GM12878 (cell line): ENCODE data around the gene CACNA1B. TPM values are rescaled to one million over a fixed set of nuclear protein-coding genes. Genes with fewer than 3 reads are reported as not detected.

Experiments
- ATAC-seq: fragments of 200-7000 bp; cut with Tn5 transposase; 3 replicates; pipeline ENCODE4 v1.9.1; 2020; ENCODE audit warnings: mild to moderate bottlenecking, moderate library complexity
- BruUV-seq: library from RNA; stranded (reverse); fragments of 400-500 nt; replicated peaks from 2 replicates; lab custom pipeline; 2021; lab: Mats Ljungman, UMichigan
- CTCF ChIA-PET: fragments of 300-600 bp; sonication (Branson Sonifier 250); formaldehyde crosslinking; extraction: SDS; loops from one replicate; lab custom pipeline; 2021; ENCODE audit warnings: inconsistent platforms; lab: Yijun Ruan, JAX
- POLR2A ChIA-PET: fragments of 350-600 bp; formaldehyde crosslinking; extraction: SDS; loops from one replicate; lab custom pipeline; 2021; ENCODE audit warnings: inconsistent platforms; lab: Charles Lee
- RAD21 ChIA-PET: fragments of 300-600 bp; sonication (Branson Sonifier 250); formaldehyde crosslinking; loops from one replicate; lab custom pipeline; 2023; ENCODE audit warnings: antibody characterized with exemption; ENCODE audit not compliant: unreplicated experiment; lab: Charles Lee
- SMC1A ChIA-PET: fragments of 300-600 bp; sonication (Branson Sonifier 250); formaldehyde crosslinking; loops from one replicate; lab custom pipeline; 2023; ENCODE audit not compliant: unreplicated experiment, uncharacterized antibody; lab: Charles Lee
- DNase-seq: peaks from one replicate; pipeline ENCODE4 v3.0.0-alpha.2; 2011; ENCODE audit warnings: low read depth, low spot score
- FAIRE-seq: peaks from 3 replicates; lab custom pipeline; 2011; peaks lifted over from hg19 to GRCh38; lab: Jason Lieb, UNC
- H2AFZ ChIP-seq: 2 replicates; pipeline ENCODE4 v1.6.0; 2011; ENCODE audit warnings: low read depth, low read length, control low read depth; ENCODE audit not compliant: control insufficient read depth
- H3K27ac ChIP-seq: 2 replicates; pipeline ENCODE4 v1.5.1; 2011; ENCODE audit warnings: control low read depth; ENCODE audit not compliant: control insufficient read depth, insufficient read depth
- H3K27me3 ChIP-seq, 2 experiments: replicated peaks in 1 of 2; 2 replicates each; pipeline versions ENCODE4 v1.6.0 to v1.6.1; 2011; ENCODE audit warnings: low read length in 1 of 2; ENCODE audit not compliant: control insufficient read depth in 2 of 2, insufficient read depth in 2 of 2
- H3K36me3 ChIP-seq, 2 experiments: 2 replicates each; pipeline ENCODE4 v1.5.1; 2011; ENCODE audit warnings: low read length in 1 of 2; ENCODE audit not compliant: control insufficient read depth in 2 of 2, insufficient read depth in 2 of 2
- H3K4me1 ChIP-seq: 2 replicates; pipeline ENCODE4 v1.6.1; 2011; ENCODE audit warnings: mild to moderate bottlenecking, low read length, moderate library complexity, mixed read lengths; ENCODE audit not compliant: control insufficient read depth, insufficient read depth
- H3K4me2 ChIP-seq: 2 replicates; pipeline ENCODE4 v1.6.0; 2011; ENCODE audit warnings: control low read depth; ENCODE audit not compliant: control insufficient read depth, insufficient read depth
- H3K4me3 ChIP-seq: fragments of 200-600 bp; sonication (generic); 2 replicates; pipeline ENCODE4 v1.5.1; 2016
- H3K79me2 ChIP-seq: 2 replicates; pipeline ENCODE4 v1.6.0; 2011; ENCODE audit warnings: low read length; ENCODE audit not compliant: control insufficient read depth, insufficient read depth
- H3K9ac ChIP-seq: 2 replicates; pipeline ENCODE4 v1.8.0; 2011; ENCODE audit warnings: low read length, control low read depth, mixed read lengths; ENCODE audit not compliant: control insufficient read depth, insufficient read depth
- H3K9me3 ChIP-seq: replicated peaks from 3 replicates; pipeline ENCODE4 v1.5.1; 2011; ENCODE audit warnings: mild to moderate bottlenecking, low read length; ENCODE audit not compliant: control insufficient read depth, insufficient read depth
- H4K20me1 ChIP-seq: 2 replicates; pipeline ENCODE4 v1.6.0; 2011; ENCODE audit not compliant: control insufficient read depth, insufficient read depth
- WGBS: methylation state at CpG from one replicate; pipeline ENCODE4 v1.1.6; 2016; ENCODE audit warnings: low lambda C conversion rate; ENCODE audit not compliant: insufficient replicate concordance, insufficient coverage; ENCODE audit errors: missing lambda C conversion rate; 5-methylcytosine and 5-hydroxymethylcytosine counted together
- in situ Hi-C: fragments of 300-500 bp; cut with MboI; formaldehyde crosslinking; loops from 9 replicates; pipeline ENCODE4 v1.14.3; 2018; ENCODE audit warnings: mixed read lengths
- intact Hi-C: fragments of 100-400 bp; cut with micrococcal nuclease; formaldehyde crosslinking; loops from one replicate; pipeline ENCODE4 v1.14.2; 2022; ENCODE audit not compliant: unreplicated experiment
- polyA plus RNA-seq, 11 experiments: library from polyadenylated mRNA; depleted of rRNA in 4 of 11; unstranded in 6 of 11; stranded (reverse) in 5 of 11; fragments of >200 nt; fragmentation: Nextera tagmentation in 4 of 11; fragmentation: Illumina TruSeq in 1 of 11; extraction: Ambion mirVana in 4 of 11; extraction: Trizol in 1 of 11; gene quantifications; 1 replicate in 1 of 11; 2 replicates in 10 of 11; pipeline versions ENCODE4 v1.2.1 to v1.2.3, GENCODE V29; 2011 to 2016; ENCODE audit warnings: inconsistent platforms in 2 of 11, missing spikeins in 2 of 11, low read depth in 1 of 11
- total RNA-seq, 4 experiments: library from RNA; depleted of rRNA in 3 of 4; stranded (reverse); fragments of >200 nt in 3 of 4; fragmentation: Illumina TruSeq in 1 of 4; extraction: Trizol in 1 of 4; gene quantifications; 2 replicates each; pipeline versions ENCODE4 v1.2.1 to v1.2.3, GENCODE V29; 2013 to 2021
- TF ChIP-seq, protein P1 (sequence below): IDR thresholded peaks from 2 replicates; pipeline ENCODE4 v1.6.1; 2012; ENCODE audit warnings: improper control_type of control experiment, low read depth, low read length; ENCODE audit not compliant: insufficient replicate concordance
- TF ChIP-seq, protein P2 (sequence below): fragments of 450-650 bp; IDR thresholded peaks from 2 replicates; pipeline ENCODE4 v1.6.1; 2016; ENCODE audit warnings: mild to moderate bottlenecking, moderate library complexity, borderline replicate concordance

Gene CACNA1B
- total and polyA plus RNA-seq, 10 of the 15 experiments (the other 5 are each of a cell fraction or from before 2014, with no cell fraction given), result 0.01 to 0.03 (median 0.01) TPM; not detected in 7

DNA sequence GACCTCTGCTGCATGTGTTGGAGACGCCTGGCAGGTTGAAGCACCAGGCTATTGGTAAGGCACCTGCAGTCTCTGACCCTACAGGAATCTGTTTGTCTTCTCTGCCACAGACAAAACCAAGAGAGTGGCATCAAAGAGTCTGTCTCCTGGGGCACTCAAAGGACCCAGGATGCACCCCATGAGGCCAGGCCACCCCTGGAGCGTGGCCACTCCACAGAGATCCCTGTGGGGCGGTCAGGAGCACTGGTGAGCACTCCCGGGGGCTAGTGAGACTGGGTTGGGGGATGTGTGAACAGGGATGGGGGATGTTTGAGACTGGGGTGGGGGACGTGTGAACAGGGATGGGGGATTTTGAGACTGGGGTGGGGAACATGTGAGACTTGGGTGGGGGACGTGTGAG, 240.3 kb downstream of the CACNA1B start:
- in situ Hi-C loops, result loop anchor here (10.0 kb wide), 1 partner anchor 443 kb away; no protein-coding TSS in a partner anchor
- H3K27me3 ChIP-seq, result no peaks in the 10 kb centered on the region
- SMC1A ChIA-PET, result no interaction called here
- WGBS, result 0% methylated on average over 4 of the region's 6 CpGs
- no peaks in the 10 kb centered on the region for H3K9me3 ChIP-seq
- H3K36me3 ChIP-seq, result no peaks in the 10 kb centered on the region
- DNase-seq (no peak), FAIRE-seq (no peak), ATAC-seq (no peak)
- CTCF ChIA-PET, result no interaction called here
- RAD21 ChIA-PET, result no interaction called here
- H3K27ac ChIP-seq, result no peak overlapping the region
- intact Hi-C loops, result no loop called here
- H3K4me3 ChIP-seq, result no peak overlapping the region
- no peaks in the 10 kb centered on the region for H3K4me1 ChIP-seq
- no TSS peak for BruUV-seq
- no peak overlapping the region for H3K9ac ChIP-seq
- H3K79me2 ChIP-seq, result no peaks in the 10 kb centered on the region
- no peaks in the 10 kb centered on the region for H4K20me1 ChIP-seq
- POLR2A ChIA-PET, result no interaction called here
- TF ChIP-seq, protein P1, sequence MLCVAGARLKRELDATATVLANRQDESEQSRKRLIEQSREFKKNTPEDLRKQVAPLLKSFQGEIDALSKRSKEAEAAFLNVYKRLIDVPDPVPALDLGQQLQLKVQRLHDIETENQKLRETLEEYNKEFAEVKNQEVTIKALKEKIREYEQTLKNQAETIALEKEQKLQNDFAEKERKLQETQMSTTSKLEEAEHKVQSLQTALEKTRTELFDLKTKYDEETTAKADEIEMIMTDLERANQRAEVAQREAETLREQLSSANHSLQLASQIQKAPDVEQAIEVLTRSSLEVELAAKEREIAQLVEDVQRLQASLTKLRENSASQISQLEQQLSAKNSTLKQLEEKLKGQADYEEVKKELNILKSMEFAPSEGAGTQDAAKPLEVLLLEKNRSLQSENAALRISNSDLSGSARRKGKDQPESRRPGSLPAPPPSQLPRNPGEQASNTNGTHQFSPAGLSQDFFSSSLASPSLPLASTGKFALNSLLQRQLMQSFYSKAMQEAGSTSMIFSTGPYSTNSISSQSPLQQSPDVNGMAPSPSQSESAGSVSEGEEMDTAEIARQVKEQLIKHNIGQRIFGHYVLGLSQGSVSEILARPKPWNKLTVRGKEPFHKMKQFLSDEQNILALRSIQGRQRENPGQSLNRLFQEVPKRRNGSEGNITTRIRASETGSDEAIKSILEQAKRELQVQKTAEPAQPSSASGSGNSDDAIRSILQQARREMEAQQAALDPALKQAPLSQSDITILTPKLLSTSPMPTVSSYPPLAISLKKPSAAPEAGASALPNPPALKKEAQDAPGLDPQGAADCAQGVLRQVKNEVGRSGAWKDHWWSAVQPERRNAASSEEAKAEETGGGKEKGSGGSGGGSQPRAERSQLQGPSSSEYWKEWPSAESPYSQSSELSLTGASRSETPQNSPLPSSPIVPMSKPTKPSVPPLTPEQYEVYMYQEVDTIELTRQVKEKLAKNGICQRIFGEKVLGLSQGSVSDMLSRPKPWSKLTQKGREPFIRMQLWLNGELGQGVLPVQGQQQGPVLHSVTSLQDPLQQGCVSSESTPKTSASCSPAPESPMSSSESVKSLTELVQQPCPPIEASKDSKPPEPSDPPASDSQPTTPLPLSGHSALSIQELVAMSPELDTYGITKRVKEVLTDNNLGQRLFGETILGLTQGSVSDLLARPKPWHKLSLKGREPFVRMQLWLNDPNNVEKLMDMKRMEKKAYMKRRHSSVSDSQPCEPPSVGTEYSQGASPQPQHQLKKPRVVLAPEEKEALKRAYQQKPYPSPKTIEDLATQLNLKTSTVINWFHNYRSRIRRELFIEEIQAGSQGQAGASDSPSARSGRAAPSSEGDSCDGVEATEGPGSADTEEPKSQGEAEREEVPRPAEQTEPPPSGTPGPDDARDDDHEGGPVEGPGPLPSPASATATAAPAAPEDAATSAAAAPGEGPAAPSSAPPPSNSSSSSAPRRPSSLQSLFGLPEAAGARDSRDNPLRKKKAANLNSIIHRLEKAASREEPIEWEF, result no peak
- TF ChIP-seq, protein P2, sequence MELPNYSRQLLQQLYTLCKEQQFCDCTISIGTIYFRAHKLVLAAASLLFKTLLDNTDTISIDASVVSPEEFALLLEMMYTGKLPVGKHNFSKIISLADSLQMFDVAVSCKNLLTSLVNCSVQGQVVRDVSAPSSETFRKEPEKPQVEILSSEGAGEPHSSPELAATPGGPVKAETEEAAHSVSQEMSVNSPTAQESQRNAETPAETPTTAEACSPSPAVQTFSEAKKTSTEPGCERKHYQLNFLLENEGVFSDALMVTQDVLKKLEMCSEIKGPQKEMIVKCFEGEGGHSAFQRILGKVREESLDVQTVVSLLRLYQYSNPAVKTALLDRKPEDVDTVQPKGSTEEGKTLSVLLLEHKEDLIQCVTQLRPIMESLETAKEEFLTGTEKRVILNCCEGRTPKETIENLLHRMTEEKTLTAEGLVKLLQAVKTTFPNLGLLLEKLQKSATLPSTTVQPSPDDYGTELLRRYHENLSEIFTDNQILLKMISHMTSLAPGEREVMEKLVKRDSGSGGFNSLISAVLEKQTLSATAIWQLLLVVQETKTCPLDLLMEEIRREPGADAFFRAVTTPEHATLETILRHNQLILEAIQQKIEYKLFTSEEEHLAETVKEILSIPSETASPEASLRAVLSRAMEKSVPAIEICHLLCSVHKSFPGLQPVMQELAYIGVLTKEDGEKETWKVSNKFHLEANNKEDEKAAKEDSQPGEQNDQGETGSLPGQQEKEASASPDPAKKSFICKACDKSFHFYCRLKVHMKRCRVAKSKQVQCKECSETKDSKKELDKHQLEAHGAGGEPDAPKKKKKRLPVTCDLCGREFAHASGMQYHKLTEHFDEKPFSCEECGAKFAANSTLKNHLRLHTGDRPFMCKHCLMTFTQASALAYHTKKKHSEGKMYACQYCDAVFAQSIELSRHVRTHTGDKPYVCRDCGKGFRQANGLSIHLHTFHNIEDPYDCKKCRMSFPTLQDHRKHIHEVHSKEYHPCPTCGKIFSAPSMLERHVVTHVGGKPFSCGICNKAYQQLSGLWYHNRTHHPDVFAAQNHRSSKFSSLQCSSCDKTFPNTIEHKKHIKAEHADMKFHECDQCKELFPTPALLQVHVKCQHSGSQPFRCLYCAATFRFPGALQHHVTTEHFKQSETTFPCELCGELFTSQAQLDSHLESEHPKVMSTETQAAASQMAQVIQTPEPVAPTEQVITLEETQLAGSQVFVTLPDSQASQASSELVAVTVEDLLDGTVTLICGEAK, result no peak
- TF ChIP-seq, all 136 proteins: peak for 0
- Histone ChIP-seq H3K4me2 (no peak overlapping the region), H2AFZ (no peak overlapping the region)
